Liver (tissue), 9 donors: ENCODE data around the gene DOCK2. TPM values are rescaled to one million over a fixed set of nuclear protein-coding genes. Genes with fewer than 3 reads are reported as not detected.

Source experiments
- DNase-seq: peaks from one replicate; pipeline ENCODE4 v3.0.0-alpha.2; 2017; ENCODE audit warnings: low spot score
- H3K27ac ChIP-seq, 2 donors: one replicate each; pipeline ENCODE4 v1.7.0; 2013; ENCODE audit warnings: inconsistent platforms in 2 of 2, low read length in 2 of 2, control low read depth in 1 of 2, low read depth in 1 of 2, mild to moderate bottlenecking in 1 of 2
- H3K27me3 ChIP-seq, 4 donors: one replicate each; pipeline versions ENCODE4 v1.6.1 to v1.7.0; 2013; ENCODE audit warnings: low read length in 3 of 4, inconsistent platforms in 1 of 4, mild to moderate bottlenecking in 1 of 4, moderate library complexity in 1 of 4; ENCODE audit not compliant: control insufficient read depth in 4 of 4, insufficient read depth in 4 of 4
- H3K36me3 ChIP-seq, 4 donors: one replicate each; pipeline versions ENCODE4 v1.6.1 to v1.7.0; 2013; ENCODE audit warnings: low read length in 3 of 4, mild to moderate bottlenecking in 3 of 4, low read depth in 1 of 4, moderate library complexity in 1 of 4; ENCODE audit not compliant: control insufficient read depth in 4 of 4, insufficient read depth in 3 of 4
- H3K4me1 ChIP-seq, 4 donors: one replicate each; pipeline versions ENCODE4 v1.6.1 to v1.7.0; 2013; ENCODE audit warnings: low read length in 3 of 4, mild to moderate bottlenecking in 3 of 4, moderate library complexity in 1 of 4; ENCODE audit not compliant: control insufficient read depth in 4 of 4, insufficient read depth in 4 of 4
- H3K4me3 ChIP-seq, 3 donors: one replicate each; pipeline versions ENCODE4 v1.6.1 to v1.7.0; 2013; ENCODE audit warnings: low read length in 3 of 3, control low read depth in 1 of 3, low read depth in 1 of 3, mild to moderate bottlenecking in 1 of 3
- H3K9ac ChIP-seq, 2 donors: one replicate each; pipeline ENCODE4 v1.7.0; 2013; ENCODE audit warnings: low read length in 2 of 2, mild to moderate bottlenecking in 2 of 2, moderate library complexity in 2 of 2, control low read depth in 1 of 2, low read depth in 1 of 2
- H3K9me3 ChIP-seq, 4 donors: one replicate each; pipeline versions ENCODE4 v1.6.1 to v1.7.0; 2013; ENCODE audit warnings: low read length in 3 of 4; ENCODE audit not compliant: control insufficient read depth in 4 of 4
- ATF3 ChIP-seq: IDR thresholded peaks from 2 replicates; pipeline ENCODE4 v1.6.1; 2016; ENCODE audit warnings: antibody characterized with exemption
- CTCF ChIP-seq: fragments of 150-350 bp; IDR thresholded peaks from 2 replicates; pipeline ENCODE4 v1.5.1; 2017; ENCODE audit warnings: improper control_type of control experiment, low read depth, low read length; ENCODE audit not compliant: missing input control
- EGR1 ChIP-seq, 2 donors: IDR thresholded peaks; 2 replicates each; pipeline ENCODE4 v1.6.1; 2016 to 2018; ENCODE audit warnings: antibody characterized with exemption in 2 of 2, low read depth in 2 of 2
- FOXA1 ChIP-seq: IDR thresholded peaks from 2 replicates; pipeline ENCODE4 v1.6.1; 2016; ENCODE audit warnings: antibody characterized with exemption
- FOXA2 ChIP-seq: IDR thresholded peaks from 2 replicates; pipeline ENCODE4 v1.6.1; 2016; ENCODE audit warnings: antibody characterized with exemption
- GABPA ChIP-seq, 2 donors: IDR thresholded peaks in 1 of 2; conservative IDR thresholded peaks in 1 of 2; 2 replicates each; pipeline ENCODE4 v1.6.1; 2016; ENCODE audit warnings: antibody characterized with exemption in 2 of 2, mild to moderate bottlenecking in 1 of 2, moderate library complexity in 1 of 2
- HNF4G ChIP-seq: IDR thresholded peaks from 2 replicates; pipeline ENCODE4 v1.6.1; 2016; ENCODE audit warnings: antibody characterized with exemption
- JUND ChIP-seq, 2 donors: IDR thresholded peaks; 2 replicates each; pipeline ENCODE4 v1.6.1; 2016; ENCODE audit warnings: antibody characterized with exemption in 2 of 2
- MAX ChIP-seq: IDR thresholded peaks from 2 replicates; pipeline ENCODE4 v1.6.1; 2016; ENCODE audit warnings: antibody characterized with exemption
- NR2F2 ChIP-seq: IDR thresholded peaks from 2 replicates; pipeline ENCODE4 v1.6.1; 2016; ENCODE audit warnings: antibody characterized with exemption
- RAD21 ChIP-seq, 2 donors: IDR thresholded peaks; 2 replicates each; pipeline ENCODE4 v1.6.1; 2016; ENCODE audit warnings: antibody characterized with exemption in 2 of 2, mild to moderate bottlenecking in 2 of 2
- RXRA ChIP-seq, 2 donors: IDR thresholded peaks; 2 replicates each; pipeline ENCODE4 v1.6.1; 2017 to 2018; ENCODE audit warnings: antibody characterized with exemption in 2 of 2, mild to moderate bottlenecking in 1 of 2
- SP1 ChIP-seq: IDR thresholded peaks from 2 replicates; pipeline ENCODE4 v1.6.1; 2018; ENCODE audit warnings: antibody characterized with exemption, mild to moderate bottlenecking
- TAF1 ChIP-seq: conservative IDR thresholded peaks from 2 replicates; pipeline ENCODE4 v1.6.1; 2016; ENCODE audit warnings: antibody characterized with exemption, mild to moderate bottlenecking
- YY1 ChIP-seq: IDR thresholded peaks from 2 replicates; pipeline ENCODE4 v1.6.1; 2016; ENCODE audit warnings: antibody characterized with exemption, mild to moderate bottlenecking
- ZBTB33 ChIP-seq: IDR thresholded peaks from 2 replicates; pipeline ENCODE4 v1.6.1; 2016; ENCODE audit warnings: antibody characterized with exemption
- WGBS: extraction: QIAGEN DNeasy Blood & Tissue Kit; methylation state at CpG from one replicate; pipeline ENCODE4 v1.1.7; 2013; 5-methylcytosine and 5-hydroxymethylcytosine counted together
- polyA plus RNA-seq, 2 donors: library from polyadenylated mRNA; stranded (reverse) in 1 of 2; unstranded in 1 of 2; fragments of 200-250 nt in 1 of 2; fragments of >200 nt in 1 of 2; fragmentation: Nextera tagmentation in 1 of 2; extraction: Ambion mirVana in 1 of 2; gene quantifications; one replicate each; pipeline versions ENCODE4 v1.2.1 to v1.2.3, GENCODE V29; 2013 to 2015
- total RNA-seq, 2 donors: library from RNA; depleted of rRNA; stranded (reverse); fragments of >200 nt; gene quantifications; one replicate each; pipeline ENCODE4 v1.2.3, GENCODE V29; 2014
- donor health status: healthy.
- donor health status: healthy.
- donor health status: healthy.
- donor health status: healthy.
- donor health status: healthy.

Gene DOCK2
- total and polyA plus RNA-seq, 4 donors: 2.3 to 26.6 (median 8.2) TPM

- 59% methylated on average over 3 of the region's 3 CpGs for WGBS
- H3K9ac ChIP-seq: no peak overlapping the region
- no peaks in the 10 kb centered on the region for H3K4me1 ChIP-seq
- no peak for TF ChIP-seq RXRA (IDR thresholded peaks at IDR 0.05)
- no peak for TF ChIP-seq HNF4G
- no peak for TF ChIP-seq EGR1 (IDR thresholded peaks at IDR 0.05; ENCODE audit: low read depth in 2 of 2)
- no peak for TF ChIP-seq JUND (IDR thresholded peaks at IDR 0.05)
- TF ChIP-seq TAF1: no peak
- TF ChIP-seq FOXA2: no peak
- no peaks in the 10 kb centered on the region for H3K9me3 ChIP-seq
- H3K27ac ChIP-seq: no peak overlapping the region
- no peak for DNase-seq
- H3K4me3 ChIP-seq: no peak overlapping the region
- peaks cover 0 to 2% (median 0%) of the 10 kb centered on the region in 4 donors for H3K36me3 ChIP-seq
- H3K27me3 ChIP-seq: no peaks in the 10 kb centered on the region
Measured at GRCh38 chr5:169688106-169688505, 51.0 kb downstream of the DOCK2 start.

- Histone ChIP-seq H3K27me3 (no peaks in the 10 kb centered on the region), H3K9ac (no peak overlapping the region), H3K4me1 (no peaks in the 10 kb centered on the region), H3K27ac (no peak overlapping the region), H3K4me3 (no peak overlapping the region), H3K36me3 (peaks cover 0 to 2% (median 0%) of the 10 kb centered on the region in 4 donors), H3K9me3 (no peaks in the 10 kb centered on the region)
- TF ChIP-seq EGR1 (IDR thresholded peaks at IDR 0.05; ENCODE audit: low read depth in 2 of 2) (no peak), ATF3 (no peak), FOXA1 (no peak), YY1 (no peak), CTCF (no peak), HNF4G (no peak), MAX (no peak), GABPA (IDR thresholded peaks at IDR 0.05 in 1 of 2, conservative IDR thresholded peaks at IDR 0.05 in 1 of 2) (no peak), JUND (IDR thresholded peaks at IDR 0.05) (no peak)
- WGBS: 38% methylated on average over 1 of the region's 1 CpG
- DNase-seq: no peak
Measured at GRCh38 chr5:169691471-169691870, 54.4 kb downstream of the DOCK2 start.

- Histone ChIP-seq H3K9me3 (no peaks in the 10 kb centered on the region), H3K27me3 (no peaks in the 10 kb centered on the region), H3K27ac (no peak overlapping the region), H3K4me1 (no peaks in the 10 kb centered on the region), H3K36me3 (peaks cover 0 to 2% (median 0%) of the 10 kb centered on the region in 4 donors), H3K4me3 (no peak overlapping the region), H3K9ac (no peak overlapping the region)
- TF ChIP-seq TAF1 (no peak), SP1 (no peak), NR2F2 (no peak), JUND (IDR thresholded peaks at IDR 0.05) (no peak), GABPA (IDR thresholded peaks at IDR 0.05 in 1 of 2, conservative IDR thresholded peaks at IDR 0.05 in 1 of 2) (no peak), CTCF (no peak), HNF4G (no peak), EGR1 (IDR thresholded peaks at IDR 0.05; ENCODE audit: low read depth in 2 of 2) (no peak), FOXA1 (no peak), RXRA (IDR thresholded peaks at IDR 0.05) (no peak), ZBTB33 (no peak), RAD21 (IDR thresholded peaks at IDR 0.05) (no peak), FOXA2 (no peak), YY1 (no peak), MAX (no peak)
- WGBS: 87% methylated on average over 3 of the region's 3 CpGs
- no peak for DNase-seq
Measured at GRCh38 chr5:169694091-169694625, 57.1 kb downstream of the DOCK2 start.
